Measurements from ENCODE around the gene PLEKHG3. TPM values are rescaled to one million over a fixed set of nuclear protein-coding genes. Genes with fewer than 3 reads are reported as not detected.

Gene PLEKHG3
- total RNA-seq, 2 experiments from 2014 or later = not detected

DNA sequence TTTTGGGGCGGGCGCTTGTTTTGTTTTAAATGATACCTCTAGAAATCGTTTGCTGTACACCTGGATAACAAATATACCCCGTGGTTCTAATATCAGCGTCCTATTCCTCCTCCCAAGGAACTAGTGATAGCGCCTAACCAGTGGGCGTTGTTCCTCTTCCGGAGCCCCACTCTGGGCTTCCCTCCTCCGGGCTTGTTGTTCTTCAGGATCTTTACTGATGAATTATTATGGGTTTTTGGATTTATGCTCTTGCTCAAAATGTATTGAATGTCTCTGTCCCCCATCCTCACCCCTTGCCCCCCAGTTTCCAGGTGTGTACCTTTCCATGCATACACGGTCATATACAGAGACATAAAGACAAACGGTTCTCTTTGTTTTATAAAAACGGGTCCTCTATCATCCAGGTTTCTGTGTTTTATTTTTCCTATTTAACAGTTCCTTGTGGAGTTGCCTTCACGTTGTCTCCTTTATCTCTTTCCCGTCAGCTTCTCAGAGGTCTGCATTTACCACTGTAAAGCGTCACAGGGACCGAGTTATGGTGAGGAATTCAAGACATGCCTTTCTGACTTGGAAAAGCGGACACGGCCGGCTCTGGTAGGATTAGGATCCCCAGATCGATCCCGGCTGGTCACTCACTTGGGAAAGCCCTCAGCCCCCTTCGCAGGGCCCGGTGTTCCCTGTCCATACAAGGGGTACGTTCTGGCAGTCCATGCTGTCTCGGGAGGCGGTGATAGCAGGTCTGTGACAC, 655 bp upstream of the PLEKHG3 start:
- Histone ChIP-seq H3K27ac (ENCODE audit: low read depth, low read length, poor library complexity, severe bottlenecking) (no peak overlapping the region), H3K4me1 (ENCODE audit: insufficient read depth, low read length, poor library complexity, severe bottlenecking) (no peaks in the 10 kb centered on the region), H2AFZ (ENCODE audit: low read length) (no peak overlapping the region), H4K20me1 (ENCODE audit: insufficient read depth, low read length) (no peaks in the 10 kb centered on the region), H3K79me2 (ENCODE audit: insufficient read depth, low read depth, low read length) (no peaks in the 10 kb centered on the region), H3K9me2 (ENCODE audit: insufficient read depth, low read length) (no peaks in the 10 kb centered on the region), H3K4me2 (ENCODE audit: low read length) (no peak overlapping the region), H3K36me3 (ENCODE audit: insufficient read depth, low read length) (no peaks in the 10 kb centered on the region), H3K4me3 (ENCODE audit: low read depth, low read length, poor library complexity, severe bottlenecking) (no peak overlapping the region), H3K9me3 (ENCODE audit: low read length) (no peaks in the 10 kb centered on the region)
- intact Hi-C loops (cut with micrococcal nuclease; ENCODE audit: unreplicated experiment) = no loop called here
- ChIA-PET POLR2A (no interaction called here), CTCF (ENCODE audit: unreplicated experiment) (no interaction called here)
- TF ChIP-seq, protein P1, sequence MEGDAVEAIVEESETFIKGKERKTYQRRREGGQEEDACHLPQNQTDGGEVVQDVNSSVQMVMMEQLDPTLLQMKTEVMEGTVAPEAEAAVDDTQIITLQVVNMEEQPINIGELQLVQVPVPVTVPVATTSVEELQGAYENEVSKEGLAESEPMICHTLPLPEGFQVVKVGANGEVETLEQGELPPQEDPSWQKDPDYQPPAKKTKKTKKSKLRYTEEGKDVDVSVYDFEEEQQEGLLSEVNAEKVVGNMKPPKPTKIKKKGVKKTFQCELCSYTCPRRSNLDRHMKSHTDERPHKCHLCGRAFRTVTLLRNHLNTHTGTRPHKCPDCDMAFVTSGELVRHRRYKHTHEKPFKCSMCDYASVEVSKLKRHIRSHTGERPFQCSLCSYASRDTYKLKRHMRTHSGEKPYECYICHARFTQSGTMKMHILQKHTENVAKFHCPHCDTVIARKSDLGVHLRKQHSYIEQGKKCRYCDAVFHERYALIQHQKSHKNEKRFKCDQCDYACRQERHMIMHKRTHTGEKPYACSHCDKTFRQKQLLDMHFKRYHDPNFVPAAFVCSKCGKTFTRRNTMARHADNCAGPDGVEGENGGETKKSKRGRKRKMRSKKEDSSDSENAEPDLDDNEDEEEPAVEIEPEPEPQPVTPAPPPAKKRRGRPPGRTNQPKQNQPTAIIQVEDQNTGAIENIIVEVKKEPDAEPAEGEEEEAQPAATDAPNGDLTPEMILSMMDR (conservative IDR thresholded peaks at IDR 0.05; ENCODE audit: low read length) = no peak
- TF ChIP-seq EZH2phosphoT487 (IDR thresholded peaks at IDR 0.05; ENCODE audit: borderline replicate concordance, low read depth, low read length) = no peak
- no TSS peak for BruUV-seq (replicated peaks)
- no peak for DNase-seq (ENCODE audit: low spot score)

DNA sequence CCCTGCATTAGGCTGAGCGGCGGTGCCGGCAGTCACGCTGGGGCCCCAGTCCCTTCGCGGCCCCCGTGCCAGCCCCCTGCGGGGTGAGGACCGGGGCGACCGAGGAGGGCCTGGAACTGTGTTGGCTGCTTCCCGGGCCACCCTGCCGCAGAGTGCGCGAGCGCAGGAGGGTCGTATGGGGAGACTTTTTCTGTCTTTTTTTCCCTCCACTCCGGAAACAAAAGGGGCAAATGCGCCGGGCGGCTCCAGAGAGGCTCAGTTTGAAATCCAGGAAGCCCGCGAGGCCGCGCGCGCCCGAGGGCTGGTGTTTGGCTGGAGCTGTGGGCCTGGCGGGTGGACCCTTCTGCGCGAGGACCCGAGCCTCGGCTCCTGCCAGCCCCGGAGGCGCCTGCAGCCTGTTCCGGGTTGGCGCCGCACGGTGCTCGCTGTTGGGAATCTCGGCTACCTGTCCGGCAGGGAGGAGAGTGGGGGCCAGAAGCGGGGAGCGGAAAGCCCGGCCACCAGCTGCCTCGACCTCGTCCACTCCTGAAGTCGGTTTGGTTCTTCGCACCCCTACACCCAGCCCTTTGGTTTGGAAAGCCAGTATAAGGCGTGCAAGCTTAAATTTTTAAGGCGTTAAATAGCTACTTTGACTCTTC, 638 bp downstream of the PLEKHG3 start:
- no peaks in the 10 kb centered on the region for H3K9me2 ChIP-seq (ENCODE audit: insufficient read depth, low read length)
- TF ChIP-seq, protein P1 (conservative IDR thresholded peaks at IDR 0.05; ENCODE audit: low read length) = no peak
- intact Hi-C loops (cut with micrococcal nuclease; ENCODE audit: unreplicated experiment) = no loop called here
- no peaks in the 10 kb centered on the region for H3K4me1 ChIP-seq (ENCODE audit: insufficient read depth, low read length, poor library complexity, severe bottlenecking)
- H3K79me2 ChIP-seq (ENCODE audit: insufficient read depth, low read depth, low read length) = no peaks in the 10 kb centered on the region
- no peak overlapping the region for H3K27ac ChIP-seq (ENCODE audit: low read depth, low read length, poor library complexity, severe bottlenecking)
- BruUV-seq (replicated peaks) = no TSS peak
- H2AFZ ChIP-seq (ENCODE audit: low read length) = no peak overlapping the region
- no peaks in the 10 kb centered on the region for H3K36me3 ChIP-seq (ENCODE audit: insufficient read depth, low read length)
- CTCF ChIA-PET (ENCODE audit: unreplicated experiment) = no interaction called here
- no peaks in the 10 kb centered on the region for H4K20me1 ChIP-seq (ENCODE audit: insufficient read depth, low read length)
- no peaks in the 10 kb centered on the region for H3K9me3 ChIP-seq (ENCODE audit: low read length)
- POLR2A ChIA-PET = interaction anchor here (0.6 kb wide), 1 partner anchor 76 kb away, joined by 3 read pairs; no protein-coding TSS in a partner anchor
- no peak overlapping the region for H3K4me2 ChIP-seq (ENCODE audit: low read length)
- H3K4me3 ChIP-seq (ENCODE audit: low read depth, low read length, poor library complexity, severe bottlenecking) = no peak overlapping the region
- DNase-seq (ENCODE audit: low spot score) = no peak

Measured in OCI-LY7 (cell line).